IMR-90 (cell line): ENCODE results near the gene LMX1A. TPM values are rescaled to one million over a fixed set of nuclear protein-coding genes. Genes with fewer than 3 reads are reported as not detected.

Experiments used
- ATAC-seq: fragments of 200-7000 bp; cut with Tn5 transposase; 2 replicates; pipeline ENCODE4 v1.9.1; 2020; ENCODE audit warnings: low read depth, mild to moderate bottlenecking, moderate library complexity
- BruUV-seq: library from RNA; stranded (reverse); fragments of 400-500 nt; replicated peaks from 2 replicates; lab custom pipeline; 2021; lab: Mats Ljungman, UMichigan
- CTCF ChIA-PET: fragments of 300-600 bp; formaldehyde crosslinking; extraction: SDS; loops from one replicate; lab custom pipeline; 2021; ENCODE audit warnings: antibody characterized with exemption; lab: Yijun Ruan, JAX
- POLR2A ChIA-PET: fragments of 300-600 bp; sonication (Branson Sonifier 250); formaldehyde crosslinking; loops from one replicate; lab custom pipeline; 2022; ENCODE audit warnings: antibody characterized with exemption; ENCODE audit not compliant: unreplicated experiment; lab: Charles Lee
- DNase-seq: peaks from one replicate; pipeline ENCODE4 v3.0.0; 2013
- H2AFZ ChIP-seq: replicated peaks from 2 replicates; pipeline ENCODE3; 2013; ENCODE audit warnings: low read length, mild to moderate bottlenecking; ENCODE audit not compliant: poor library complexity
- H2AK5ac ChIP-seq: 2 replicates; pipeline ENCODE4 v1.6.1; 2013; ENCODE audit warnings: low read depth, low read length, inconsistent platforms
- H2AK9ac ChIP-seq: replicated peaks from 2 replicates; pipeline ENCODE3; 2013; ENCODE audit warnings: mild to moderate bottlenecking, low read depth, low read length, moderate library complexity; ENCODE audit not compliant: poor library complexity
- H2BK120ac ChIP-seq: 2 replicates; pipeline ENCODE4 v1.6.1; 2013; ENCODE audit warnings: low read depth, low read length, inconsistent platforms
- H2BK15ac ChIP-seq: 3 replicates; pipeline ENCODE4 v1.6.1; 2013; ENCODE audit warnings: low read depth, low read length, inconsistent platforms
- H2BK20ac ChIP-seq: 2 replicates; pipeline ENCODE4 v1.6.1; 2013; ENCODE audit warnings: low read depth, mild to moderate bottlenecking, inconsistent platforms, low read length, moderate library complexity
- H2BK5ac ChIP-seq: 2 replicates; pipeline ENCODE4 v1.6.1; 2013; ENCODE audit warnings: mild to moderate bottlenecking, low read depth, low read length, inconsistent platforms; ENCODE audit not compliant: poor library complexity, severe bottlenecking
- H3K14ac ChIP-seq: replicated peaks from 2 replicates; pipeline ENCODE4 v1.6.1; 2013; ENCODE audit warnings: low read depth, low read length, inconsistent platforms
- H3K18ac ChIP-seq: 2 replicates; pipeline ENCODE4 v1.6.1; 2013; ENCODE audit warnings: low read depth, low read length, control low read depth
- H3K23ac ChIP-seq: 2 replicates; pipeline ENCODE4 v1.6.1; 2013; ENCODE audit warnings: low read depth, low read length, inconsistent platforms
- H3K27ac ChIP-seq: 2 replicates; pipeline ENCODE4 v1.5.1; 2013; ENCODE audit warnings: mild to moderate bottlenecking, control low read depth, low read length; ENCODE audit not compliant: insufficient read depth
- H3K27me3 ChIP-seq: 2 replicates; pipeline ENCODE4 v1.6.1; 2013; ENCODE audit warnings: low read length; ENCODE audit not compliant: control insufficient read depth, insufficient read depth
- H3K36me3 ChIP-seq: 2 replicates; pipeline ENCODE4 v1.6.1; 2013; ENCODE audit warnings: low read length, mixed read lengths; ENCODE audit not compliant: control insufficient read depth, insufficient read depth
- H3K4ac ChIP-seq: 2 replicates; pipeline ENCODE4 v1.6.1; 2013; ENCODE audit warnings: low read depth, low read length, inconsistent platforms
- H3K4me1 ChIP-seq: 2 replicates; pipeline ENCODE4 v1.6.1; 2013; ENCODE audit warnings: low read length, mixed read lengths; ENCODE audit not compliant: control insufficient read depth, insufficient read depth
- H3K4me2 ChIP-seq: 2 replicates; pipeline ENCODE4 v1.6.1; 2013; ENCODE audit warnings: low read depth, mild to moderate bottlenecking, control low read depth, low read length, moderate library complexity
- H3K4me3 ChIP-seq: 2 replicates; pipeline ENCODE4 v1.5.1; 2013; ENCODE audit warnings: low read depth, mild to moderate bottlenecking, control low read depth, low read length, moderate library complexity; ENCODE audit not compliant: insufficient read depth
- H3K56ac ChIP-seq: 2 replicates; pipeline ENCODE4 v1.6.1; 2013; ENCODE audit warnings: low read length, inconsistent platforms; ENCODE audit not compliant: insufficient read depth; ENCODE audit errors: extremely low read depth
- H3K79me1 ChIP-seq, 2 experiments: 2 replicates each; pipeline ENCODE4 v1.6.1; 2013; ENCODE audit warnings: low read length in 2 of 2, inconsistent platforms in 1 of 2, low read depth in 1 of 2
- H3K9ac ChIP-seq: 2 replicates; pipeline ENCODE4 v1.6.1; 2013; ENCODE audit warnings: low read depth, low read length, control low read depth
- H3K9me1 ChIP-seq: 2 replicates; pipeline ENCODE4 v1.6.1; 2013; ENCODE audit warnings: low read length, inconsistent platforms; ENCODE audit not compliant: insufficient read depth
- H3K9me3 ChIP-seq: 2 replicates; pipeline ENCODE4 v1.6.1; 2013; ENCODE audit warnings: low read length; ENCODE audit not compliant: control insufficient read depth, insufficient read depth
- H4K20me1 ChIP-seq: 2 replicates; pipeline ENCODE4 v1.6.1; 2013; ENCODE audit warnings: low read length, inconsistent platforms; ENCODE audit not compliant: insufficient read depth
- H4K5ac ChIP-seq: 2 replicates; pipeline ENCODE4 v1.6.1; 2013; ENCODE audit warnings: mild to moderate bottlenecking, low read depth, low read length, control low read depth
- H4K8ac ChIP-seq, 2 experiments: 2 replicates each; pipeline ENCODE4 v1.6.1; 2013; ENCODE audit warnings: low read depth in 2 of 2, low read length in 2 of 2, control low read depth in 1 of 2, inconsistent platforms in 1 of 2
- H4K91ac ChIP-seq: 2 replicates; pipeline ENCODE4 v1.6.1; 2013; ENCODE audit warnings: low read depth, low read length, inconsistent platforms; ENCODE audit not compliant: insufficient read depth
- BHLHE40 ChIP-seq: fragments of 150-350 bp; IDR thresholded peaks from 2 replicates; pipeline ENCODE4 v1.6.1; 2016; ENCODE audit warnings: mild to moderate bottlenecking, low read depth, low read length
- CEBPB ChIP-seq: IDR thresholded peaks from 2 replicates; pipeline ENCODE4 v1.6.1; 2012; ENCODE audit warnings: low read depth, low read length, improper control_type of control experiment
- CHD1 ChIP-seq: IDR thresholded peaks from 2 replicates; pipeline ENCODE4 v1.6.1; 2012; ENCODE audit warnings: low read depth, low read length, improper control_type of control experiment
- CTCF ChIP-seq: conservative IDR thresholded peaks from 2 replicates; pipeline ENCODE4 v1.5.1; 2012; ENCODE audit warnings: mild to moderate bottlenecking, low read depth, low read length, improper control_type of control experiment
- ELK1 ChIP-seq: fragments of 150-350 bp; IDR thresholded peaks from 2 replicates; pipeline ENCODE4 v1.6.1; 2016; ENCODE audit warnings: low read depth, mild to moderate bottlenecking, low read length, moderate library complexity, borderline replicate concordance
- FOS ChIP-seq: fragments of 150-350 bp; IDR thresholded peaks from 2 replicates; pipeline ENCODE4 v1.6.1; 2016; ENCODE audit warnings: low read depth, low read length
- MAFK ChIP-seq: IDR thresholded peaks from 2 replicates; pipeline ENCODE4 v1.6.1; 2012; ENCODE audit warnings: low read depth, low read length, improper control_type of control experiment
- MAZ ChIP-seq: IDR thresholded peaks from 2 replicates; pipeline ENCODE4 v1.6.1; 2012; ENCODE audit warnings: low read depth, mild to moderate bottlenecking, low read length, improper control_type of control experiment, moderate library complexity, borderline replicate concordance
- MXI1 ChIP-seq: IDR thresholded peaks from 2 replicates; pipeline ENCODE4 v1.6.1; 2012; ENCODE audit warnings: low read depth, mild to moderate bottlenecking, low read length, moderate library complexity, borderline replicate concordance
- NFE2L2 ChIP-seq: fragments of 150-350 bp; IDR thresholded peaks from 2 replicates; pipeline ENCODE4 v1.6.1; 2016; ENCODE audit warnings: low read depth, mild to moderate bottlenecking, low read length
- POLR2A ChIP-seq: IDR thresholded peaks from 2 replicates; pipeline ENCODE4 v1.6.1; 2012; ENCODE audit warnings: mild to moderate bottlenecking, low read depth, low read length
- RAD21 ChIP-seq: IDR thresholded peaks from 2 replicates; pipeline ENCODE4 v1.6.1; 2012; ENCODE audit warnings: low read length, improper control_type of control experiment
- RCOR1 ChIP-seq: IDR thresholded peaks from 2 replicates; pipeline ENCODE4 v1.6.1; 2012; ENCODE audit warnings: mild to moderate bottlenecking, low read length, improper control_type of control experiment; ENCODE audit not compliant: insufficient replicate concordance
- RFX5 ChIP-seq: IDR thresholded peaks from 2 replicates; pipeline ENCODE4 v1.8.0; 2012; ENCODE audit warnings: low read depth, mild to moderate bottlenecking, low read length, moderate library complexity
- SMC3 ChIP-seq: fragments of 150-350 bp; IDR thresholded peaks from 2 replicates; pipeline ENCODE4 v1.6.1; 2016; ENCODE audit warnings: low read depth, mild to moderate bottlenecking, antibody characterized with exemption, low read length, moderate library complexity
- WGBS, 2 experiments: methylation state at CpG; one replicate each; pipeline versions ENCODE4 v1.1.5 to v1.1.7; 2013; ENCODE audit warnings: missing lambda C conversion rate in 2 of 2; ENCODE audit not compliant: insufficient read length in 1 of 2; ENCODE audit errors: extremely low coverage in 2 of 2; 5-methylcytosine and 5-hydroxymethylcytosine counted together
- dilution Hi-C: fragments of 300-500 bp; cut with HindIII; formaldehyde crosslinking; loops from one replicate; pipeline ENCODE4 v1.14.3; 2018; ENCODE audit warnings: low sequenced_read_pairs; ENCODE audit not compliant: unreplicated experiment
- in situ Hi-C: fragments of 300-500 bp; cut with MboI; formaldehyde crosslinking; loops from 3 replicates; pipeline ENCODE4 v1.14.3; 2019; ENCODE audit warnings: low sequenced_read_pairs, inconsistent platforms, mixed read lengths
- intact Hi-C: fragments of 100-400 bp; cut with micrococcal nuclease; formaldehyde crosslinking; loops from 2 replicates; pipeline ENCODE4 v1.10.0; 2022
- polyA plus RNA-seq, 3 experiments: library from polyadenylated mRNA; depleted of rRNA; stranded (reverse); fragments of >200 nt; gene quantifications; 2 replicates each; pipeline ENCODE4 v1.2.3, GENCODE V29; 2012; ENCODE audit warnings: low replicate concordance in 1 of 3
- total RNA-seq: library from RNA; depleted of rRNA; stranded (reverse); fragments of >200 nt; gene quantifications from 2 replicates; pipeline ENCODE4 v1.2.3, GENCODE V29; 2012
- TF ChIP-seq, protein P1 (sequence below): fragments of 150-350 bp; IDR thresholded peaks from 2 replicates; pipeline ENCODE4 v1.6.1; 2017; ENCODE audit warnings: mild to moderate bottlenecking, antibody characterized with exemption, low read length, low read depth

Gene LMX1A
- total and polyA plus RNA-seq, 2 of the 4 experiments (the other 2 are of a cell fraction), result not detected

GRCh38 chr1:165350840-165351239, 5.7 kb downstream of the LMX1A start:
- H3K4ac ChIP-seq, result no peak overlapping the region
- no peak overlapping the region for H3K27ac ChIP-seq
- no peaks in the 10 kb centered on the region for H4K20me1 ChIP-seq
- ChIA-PET POLR2A (no interaction called here), CTCF (interaction anchor here (1.1 to 1.8 kb wide), 2 partner anchors 17 to 574 kb away, joined by 3 to 8 read pairs; no protein-coding TSS in a partner anchor)
- dilution Hi-C loops, result no loop called here
- no peaks in the 10 kb centered on the region for H3K9me3 ChIP-seq
- H4K5ac ChIP-seq, result no peak overlapping the region
- no peaks in the 10 kb centered on the region for H3K36me3 ChIP-seq
- DNase-seq, result no peak
- H2AK5ac ChIP-seq, result no peak overlapping the region
- H3K56ac ChIP-seq, result no peak overlapping the region
- no TSS peak for BruUV-seq
- H3K9ac ChIP-seq, result no peak overlapping the region
- no peak overlapping the region for H2AFZ ChIP-seq
- H3K4me2 ChIP-seq, result no peak overlapping the region
- no peak overlapping the region for H2BK120ac ChIP-seq
- no peak overlapping the region for H4K8ac ChIP-seq
- H3K4me1 ChIP-seq, result no peaks in the 10 kb centered on the region
- H3K4me3 ChIP-seq, result no peak overlapping the region
- peaks cover 41% of the 10 kb centered on the region for H3K27me3 ChIP-seq
- whole genome bisulfite sequencing, 2 experiments, result no CpG with 5 or more reads among the region's 3 CpGs
- no peak overlapping the region for H2BK20ac ChIP-seq
- H3K23ac ChIP-seq, result no peak overlapping the region
- no peak for ATAC-seq
- no peak overlapping the region for H4K91ac ChIP-seq
- no peak for TF ChIP-seq MAZ
- no peak for TF ChIP-seq RFX5
- TF ChIP-seq RAD21, result no peak
- no peak for TF ChIP-seq BHLHE40
- no peak for TF ChIP-seq CHD1
- no peak for TF ChIP-seq CTCF
- TF ChIP-seq NFE2L2, result no peak
- TF ChIP-seq POLR2A, result no peak
- no peak for TF ChIP-seq CEBPB
- no peak for TF ChIP-seq SMC3
- TF ChIP-seq RCOR1, result no peak
- TF ChIP-seq ELK1, result no peak
- TF ChIP-seq MAFK, result no peak
- TF ChIP-seq, protein P1, sequence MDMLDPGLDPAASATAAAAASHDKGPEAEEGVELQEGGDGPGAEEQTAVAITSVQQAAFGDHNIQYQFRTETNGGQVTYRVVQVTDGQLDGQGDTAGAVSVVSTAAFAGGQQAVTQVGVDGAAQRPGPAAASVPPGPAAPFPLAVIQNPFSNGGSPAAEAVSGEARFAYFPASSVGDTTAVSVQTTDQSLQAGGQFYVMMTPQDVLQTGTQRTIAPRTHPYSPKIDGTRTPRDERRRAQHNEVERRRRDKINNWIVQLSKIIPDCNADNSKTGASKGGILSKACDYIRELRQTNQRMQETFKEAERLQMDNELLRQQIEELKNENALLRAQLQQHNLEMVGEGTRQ, result no peak
- TF ChIP-seq FOS, result no peak
- TF ChIP-seq MXI1, result no peak
- intact Hi-C loops, result no loop called here
- in situ Hi-C loops, result no loop called here
- no peak overlapping the region for H2BK15ac ChIP-seq
- H2AK9ac ChIP-seq, result no peak overlapping the region
- H3K18ac ChIP-seq, result no peak overlapping the region
- no peak overlapping the region for H3K14ac ChIP-seq
- H3K9me1 ChIP-seq, result no peaks in the 10 kb centered on the region
- H2BK5ac ChIP-seq, result no peak overlapping the region
- no peaks in the 10 kb centered on the region for H3K79me1 ChIP-seq
